ENCODE data around the gene TNNC2. TPM values are rescaled to one million over a fixed set of nuclear protein-coding genes. Genes with fewer than 3 reads are reported as not detected.
A peak's percentile ranks its signal among the peaks of the same experiment; 100 is the strongest.
"Not testable (repeated sequence)": the region's sequence is repeated elsewhere in the genome, so short reads cannot be mapped to it uniquely, and the experiment has no call there.

Gene TNNC2
- polyA plus RNA-seq, 1 donor, result 8,101 TPM

GRCh38 chr20:45822857-45823256, 4.3 kb downstream of the TNNC2 start:
- DNase-seq (ENCODE audit: low read depth), result no peak

- DNase-seq (ENCODE audit: low read depth), result no peak
These were observed 5.2 kb downstream of the TNNC2 start for GRCh38 chr20:45821947-45822346.

- DNase-seq (ENCODE audit: low read depth), result no peak
These were observed 7.6 kb downstream of the TNNC2 start for GRCh38 chr20:45819466-45819865.

DNA sequence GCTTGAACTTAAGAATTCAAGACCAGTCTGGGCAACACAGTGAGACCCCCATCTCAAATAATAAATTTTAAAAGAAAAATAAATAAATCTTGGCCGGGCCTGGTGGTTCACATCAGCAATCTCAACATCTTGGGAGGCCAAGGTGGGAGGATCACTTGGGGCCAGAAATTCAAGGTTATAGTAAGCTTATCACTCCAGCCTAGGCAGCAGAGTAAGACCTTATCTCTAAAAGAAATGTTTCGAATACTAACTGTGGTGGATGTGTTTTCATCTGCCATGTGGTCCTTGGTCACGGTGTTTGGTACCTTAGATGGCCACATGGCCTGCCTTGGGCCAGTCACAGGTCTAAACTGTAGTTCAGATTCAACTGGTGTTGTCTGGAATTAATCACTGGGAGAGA, 8.9 kb downstream of the TNNC2 start:
- DNase-seq (ENCODE audit: low read depth), result no peak

- no peak for DNase-seq (ENCODE audit: low read depth)
These were observed 9.5 kb downstream of the TNNC2 start for GRCh38 chr20:45817376-45818194.

DNA sequence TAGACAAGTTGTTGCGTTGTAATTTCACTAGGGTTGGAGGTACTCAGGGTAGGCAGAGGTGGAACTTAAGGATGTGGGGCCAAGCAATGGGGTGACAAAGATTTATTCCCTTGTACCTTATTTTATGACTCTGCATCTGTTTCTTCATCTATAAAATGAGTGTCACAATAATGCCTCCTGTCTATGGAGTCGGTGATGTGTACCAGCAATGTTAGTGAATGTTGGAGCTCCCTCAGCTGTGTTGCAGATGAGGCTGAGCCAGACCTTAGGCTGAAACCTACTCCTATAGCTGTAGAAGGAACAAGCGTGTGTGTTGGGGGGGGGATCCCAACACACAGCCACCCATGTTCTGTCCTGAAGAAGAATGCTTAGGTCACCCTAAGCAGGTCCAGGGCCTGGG, 10.2 kb downstream of the TNNC2 start:
- no peak for DNase-seq (ENCODE audit: low read depth)

GRCh38 chr20:45814314-45814713, 12.8 kb downstream of the TNNC2 start:
- DNase-seq (ENCODE audit: low read depth), result no peak

GRCh38 chr20:45813489-45813888, 13.6 kb downstream of the TNNC2 start:
- no peak for DNase-seq (ENCODE audit: low read depth)

GRCh38 chr20:45813006-45813340, 14.1 kb downstream of the TNNC2 start:
- no peak for DNase-seq (ENCODE audit: low read depth)

GRCh38 chr20:45812157-45813005, 14.7 kb downstream of the TNNC2 start, which contains the start of gene UBE2C:
TSS of gene UBE2C (plus strand) at chr20:45812644. CDS start at chr20:45812696, 52 bp downstream.
- peak; percentile 99 for DNase-seq (ENCODE audit: low read depth)

GRCh38 chr20:45810191-45810970, 16.7 kb downstream of the TNNC2 start:
- DNase-seq (ENCODE audit: low read depth), result no peak

- DNase-seq (ENCODE audit: low read depth), result no peak
These were observed 25.3 kb downstream of the TNNC2 start for GRCh38 chr20:45801851-45802250.

DNA sequence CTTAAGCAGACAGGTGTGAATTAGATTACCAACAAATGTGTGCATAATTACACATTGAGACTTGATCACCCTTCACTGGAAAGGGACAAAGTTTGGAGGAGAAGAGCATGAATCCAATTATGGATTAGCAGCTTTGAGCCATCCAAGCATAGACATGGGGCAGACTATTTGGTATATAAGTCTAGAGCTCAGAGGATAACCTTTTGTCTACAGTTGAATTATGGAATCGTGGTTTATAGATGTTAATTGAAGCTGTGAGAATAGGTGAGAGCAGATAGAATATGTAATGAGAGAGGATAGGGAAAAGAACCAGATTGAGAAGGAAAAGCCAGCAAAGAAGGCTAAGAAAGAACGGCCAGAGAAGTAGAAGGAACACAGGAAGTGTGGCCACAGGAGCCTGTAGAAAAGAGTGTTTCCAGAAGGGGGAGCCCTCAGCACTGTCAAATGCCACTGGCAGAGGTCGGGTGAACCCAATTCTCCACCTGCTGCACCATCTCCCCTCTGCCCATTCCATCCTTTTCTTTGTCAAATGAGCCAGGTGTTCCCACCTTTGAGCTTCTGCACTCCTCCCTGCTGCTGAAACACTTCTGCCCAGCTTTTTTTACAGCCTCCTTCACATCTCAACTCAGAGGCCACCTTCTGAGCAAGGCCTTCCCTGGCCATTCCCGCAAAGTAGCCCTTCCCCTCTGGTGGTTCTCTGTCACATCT, 28.0 kb downstream of the TNNC2 start:
- DNase-seq (ENCODE audit: low read depth), result no peak

GRCh38 chr20:45797955-45798354, 29.2 kb downstream of the TNNC2 start:
- not testable (repeated sequence) for DNase-seq (ENCODE audit: low read depth)

DNA sequence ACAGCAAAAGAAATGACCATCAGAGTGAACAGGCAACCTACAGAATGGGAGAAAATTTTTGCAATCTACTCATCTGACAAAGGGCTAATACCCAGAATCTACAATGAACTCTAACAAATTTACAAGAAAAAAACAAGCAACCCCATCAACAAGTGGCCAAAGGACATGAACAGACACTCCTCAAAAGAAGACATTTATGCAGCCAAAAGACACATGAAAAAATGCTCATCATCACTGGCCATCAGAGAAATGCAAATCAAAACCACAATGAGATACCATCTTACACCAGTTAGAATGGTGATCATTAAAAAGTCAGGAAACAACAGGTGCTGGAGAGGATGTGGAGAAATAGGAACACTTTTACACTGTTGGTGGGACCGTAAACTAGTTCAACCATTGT, 29.6 kb downstream of the TNNC2 start:
- not testable (repeated sequence) for DNase-seq (ENCODE audit: low read depth)

DNA sequence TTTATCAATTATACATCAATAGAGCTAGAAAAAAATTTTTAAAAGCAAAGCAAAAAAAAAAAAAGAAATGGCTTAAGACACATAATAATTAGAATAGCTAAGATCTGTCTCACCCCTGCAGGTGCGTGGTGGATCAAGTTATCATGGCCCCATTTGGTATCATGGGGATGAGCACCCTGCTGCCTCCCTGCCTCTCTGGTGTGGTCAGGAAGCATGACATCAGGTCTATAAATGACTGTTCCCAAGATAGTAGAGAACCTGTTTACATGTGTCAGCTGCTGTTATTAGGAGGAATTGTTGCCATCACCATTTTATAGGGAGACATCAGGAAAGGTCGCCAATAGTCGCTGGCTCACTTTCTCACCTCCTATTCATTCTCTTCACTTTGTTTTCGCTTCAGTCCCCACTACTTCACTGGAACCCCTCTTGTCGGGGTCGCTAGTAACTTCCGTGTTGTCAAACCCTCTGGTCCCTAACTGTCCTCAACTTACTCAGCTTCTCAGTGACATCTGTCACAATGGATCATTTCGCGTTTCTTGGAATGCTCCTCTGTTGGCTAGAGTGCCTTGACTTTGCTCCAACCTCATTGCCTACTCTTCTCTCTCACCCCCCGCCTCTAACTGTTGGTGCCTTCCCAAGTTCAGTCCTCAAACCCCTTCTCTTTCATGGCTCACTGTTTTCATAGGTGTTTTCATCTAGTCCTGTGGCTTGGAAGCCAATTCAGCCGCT, 30.6 kb downstream of the TNNC2 start:
- no peak for DNase-seq (ENCODE audit: low read depth)

DNA sequence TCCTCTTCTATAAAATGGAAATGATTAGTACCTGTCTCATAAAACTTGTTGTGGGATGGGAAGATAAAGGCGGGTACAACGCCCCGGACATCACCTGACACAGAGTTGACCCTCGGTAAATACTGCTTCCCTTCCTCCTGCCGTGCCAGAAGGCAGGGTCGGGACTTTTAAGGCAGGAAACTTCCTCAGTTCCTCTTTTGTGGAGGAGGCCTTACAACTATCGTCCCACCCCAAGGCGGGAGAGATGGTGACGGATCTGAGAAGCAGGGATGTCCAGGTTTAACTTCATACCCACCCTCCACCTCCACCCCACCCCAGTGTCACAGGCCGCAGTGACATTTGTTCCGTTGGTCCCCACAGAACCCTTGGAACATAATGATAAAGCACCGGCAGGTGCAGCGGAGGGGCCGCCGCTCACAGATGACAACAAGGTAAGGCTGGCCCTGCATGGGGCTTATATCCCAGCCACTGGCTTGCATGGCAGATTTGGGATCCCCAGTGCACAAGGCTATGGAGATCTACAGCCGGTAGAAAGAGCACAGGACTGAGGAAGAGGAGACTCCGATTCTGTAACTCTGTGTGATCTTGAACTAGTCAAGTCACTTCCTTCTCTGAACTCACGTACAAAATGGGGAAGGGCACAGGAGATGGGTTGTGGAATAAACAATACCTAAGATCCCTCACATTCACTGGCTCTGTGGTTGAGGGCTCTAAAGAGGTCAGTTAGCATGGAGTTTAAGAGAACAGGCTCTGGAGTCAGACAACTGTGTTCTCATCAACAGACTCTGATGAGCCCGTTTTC, 34.6 kb downstream of the TNNC2 start:
- DNase-seq (ENCODE audit: low read depth), result no peak

- DNase-seq (ENCODE audit: low read depth), result no peak
These were observed 38.8 kb downstream of the TNNC2 start for GRCh38 chr20:45788351-45788750.

DNA sequence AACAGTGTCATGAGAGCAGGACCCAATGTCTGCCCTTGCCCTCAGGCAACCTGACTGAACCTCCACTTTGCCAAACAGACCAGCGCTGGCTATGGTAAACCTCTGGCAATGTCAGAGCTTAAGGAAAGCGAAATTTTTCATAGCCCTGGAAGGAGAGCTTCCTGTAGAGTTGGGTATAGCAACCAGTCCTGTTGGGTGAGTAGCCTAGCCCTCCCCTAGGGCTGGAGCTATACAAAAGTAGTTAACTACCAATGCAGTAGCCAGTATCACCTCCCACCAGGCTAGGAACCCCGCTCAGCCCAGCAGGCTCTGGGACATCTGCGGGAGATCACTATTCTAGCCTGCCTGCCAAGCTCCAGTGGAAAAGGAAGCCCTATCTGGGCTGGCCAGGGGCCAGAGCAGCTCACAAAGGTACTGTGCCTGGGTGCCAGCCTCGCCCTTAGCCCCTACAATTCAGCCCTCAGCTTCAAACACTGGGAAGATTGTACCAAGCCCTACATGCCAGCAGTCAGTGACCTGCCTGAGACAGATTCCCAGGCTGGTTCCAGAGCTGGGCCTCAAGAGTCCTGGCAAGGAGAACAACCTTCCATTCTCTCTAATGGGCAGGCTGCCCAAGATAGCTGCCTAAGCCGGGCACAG, 43.3 kb downstream of the TNNC2 start:
- DNase-seq (ENCODE audit: low read depth), result no peak

Data from forelimb muscle (tissue), 1 donor.